Karpas-422 (cell line): Measurements from ENCODE around the gene GALNTL6. TPM values are rescaled to one million over a fixed set of nuclear protein-coding genes. Genes with fewer than 3 reads are reported as not detected.

Source experiments
- DNase-seq: peaks from one replicate; pipeline ENCODE4 v3.0.0-alpha.2; 2015
- H2AFZ ChIP-seq: fragments of 200-600 bp; sonication (generic); 2 replicates; pipeline ENCODE4 v1.6.1; 2014; ENCODE audit warnings: antibody characterized with exemption, low read length, mixed read lengths
- H3K27ac ChIP-seq: fragments of 200-600 bp; sonication (generic); 2 replicates; pipeline ENCODE4 v1.5.1; 2014; ENCODE audit warnings: mild to moderate bottlenecking, low read length, moderate library complexity
- H3K27me3 ChIP-seq: fragments of 200-600 bp; sonication (generic); 2 replicates; pipeline ENCODE4 v1.6.1; 2014; ENCODE audit warnings: low read length, mixed read lengths
- H3K36me3 ChIP-seq: fragments of 200-600 bp; sonication (generic); 2 replicates; pipeline ENCODE4 v1.6.1; 2014; ENCODE audit warnings: low read length, mixed read lengths; ENCODE audit not compliant: insufficient read depth
- H3K4me1 ChIP-seq: fragments of 200-600 bp; sonication (generic); 2 replicates; pipeline ENCODE4 v1.6.1; 2014; ENCODE audit warnings: mild to moderate bottlenecking, low read length, mixed read lengths
- H3K4me2 ChIP-seq: fragments of 200-600 bp; sonication (generic); 2 replicates; pipeline ENCODE4 v1.6.1; 2014; ENCODE audit warnings: low read length, low read depth, mild to moderate bottlenecking; ENCODE audit not compliant: poor library complexity, severe bottlenecking
- H3K4me3 ChIP-seq: fragments of 200-600 bp; sonication (generic); 2 replicates; pipeline ENCODE4 v1.5.1; 2014; ENCODE audit warnings: mild to moderate bottlenecking, antibody characterized with exemption, low read length, mixed read lengths
- H3K79me2 ChIP-seq: fragments of 200-600 bp; sonication (generic); 2 replicates; pipeline ENCODE4 v1.6.1; 2014; ENCODE audit warnings: mild to moderate bottlenecking, low read length, mixed read lengths
- H3K9ac ChIP-seq: fragments of 200-600 bp; sonication (generic); 2 replicates; pipeline ENCODE4 v1.6.0; 2014; ENCODE audit warnings: low read length
- H3K9me2 ChIP-seq: fragments of 200-600 bp; sonication (generic), shearing (Covaris generic); replicated peaks from 2 replicates; pipeline ENCODE4 v1.6.0; 2014; ENCODE audit warnings: mild to moderate bottlenecking, low read length, moderate library complexity; ENCODE audit not compliant: insufficient read depth
- H3K9me3 ChIP-seq: fragments of 300-700, 200-600 bp; sonication (generic); 2 replicates; pipeline ENCODE4 v1.6.1; 2014; ENCODE audit warnings: low read length, mixed read lengths
- H4K20me1 ChIP-seq: fragments of 200-600 bp; sonication (generic); 2 replicates; pipeline ENCODE4 v1.6.1; 2014; ENCODE audit warnings: mild to moderate bottlenecking, antibody characterized with exemption, low read length, low read depth; ENCODE audit not compliant: insufficient read depth
- total RNA-seq: library from RNA; depleted of rRNA; stranded (reverse); fragments of >200 nt; shearing (Covaris generic); gene quantifications from 2 replicates; pipeline ENCODE4 v1.2.3, GENCODE V29; 2014; ENCODE audit warnings: low replicate concordance

GALNTL6 gene
- total RNA-seq, 1 experiment from 2014 or later, result not detected

DNA sequence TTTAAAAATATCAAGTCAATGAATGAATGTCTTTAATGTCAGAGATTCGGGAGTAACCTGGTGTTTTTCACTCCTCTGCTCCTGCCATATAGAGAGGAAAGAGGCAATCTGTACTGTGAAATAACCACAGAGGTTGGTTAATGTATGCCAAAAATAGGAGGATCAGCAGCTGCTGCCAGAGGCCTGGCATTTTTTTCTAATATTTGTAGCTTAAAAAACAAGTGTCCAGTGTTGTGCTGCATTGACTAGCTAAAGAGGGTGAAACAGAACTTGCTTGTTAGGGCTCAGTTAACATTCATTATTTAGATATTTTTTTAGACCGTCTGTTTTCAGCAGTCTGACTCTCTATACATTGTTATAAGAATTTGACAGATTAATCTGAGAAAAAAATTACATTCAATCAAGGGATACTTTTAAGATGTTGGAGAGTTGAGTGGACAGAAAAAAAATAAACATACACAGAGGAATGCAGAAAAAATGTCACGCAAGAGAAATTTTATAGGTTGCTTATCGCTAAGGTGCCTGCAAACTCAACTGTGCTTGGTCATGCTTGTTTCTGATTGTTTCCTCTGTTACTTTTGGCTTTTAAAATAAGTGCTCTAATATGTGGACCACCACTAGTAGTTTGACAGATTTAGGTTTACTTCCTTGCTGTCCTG lies 963.1 kb downstream of the GALNTL6 start:
- no peak overlapping the region for H3K4me2 ChIP-seq
- no peak overlapping the region for H3K27ac ChIP-seq
- no peaks in the 10 kb centered on the region for H3K36me3 ChIP-seq
- H3K9ac ChIP-seq, result no peak overlapping the region
- H4K20me1 ChIP-seq, result no peaks in the 10 kb centered on the region
- no peak overlapping the region for H2AFZ ChIP-seq
- no peaks in the 10 kb centered on the region for H3K9me2 ChIP-seq
- H3K9me3 ChIP-seq, result no peaks in the 10 kb centered on the region
- no peak for DNase-seq
- no peaks in the 10 kb centered on the region for H3K79me2 ChIP-seq
- no peaks in the 10 kb centered on the region for H3K4me1 ChIP-seq
- H3K27me3 ChIP-seq, result no peaks in the 10 kb centered on the region
- no peak overlapping the region for H3K4me3 ChIP-seq

DNA sequence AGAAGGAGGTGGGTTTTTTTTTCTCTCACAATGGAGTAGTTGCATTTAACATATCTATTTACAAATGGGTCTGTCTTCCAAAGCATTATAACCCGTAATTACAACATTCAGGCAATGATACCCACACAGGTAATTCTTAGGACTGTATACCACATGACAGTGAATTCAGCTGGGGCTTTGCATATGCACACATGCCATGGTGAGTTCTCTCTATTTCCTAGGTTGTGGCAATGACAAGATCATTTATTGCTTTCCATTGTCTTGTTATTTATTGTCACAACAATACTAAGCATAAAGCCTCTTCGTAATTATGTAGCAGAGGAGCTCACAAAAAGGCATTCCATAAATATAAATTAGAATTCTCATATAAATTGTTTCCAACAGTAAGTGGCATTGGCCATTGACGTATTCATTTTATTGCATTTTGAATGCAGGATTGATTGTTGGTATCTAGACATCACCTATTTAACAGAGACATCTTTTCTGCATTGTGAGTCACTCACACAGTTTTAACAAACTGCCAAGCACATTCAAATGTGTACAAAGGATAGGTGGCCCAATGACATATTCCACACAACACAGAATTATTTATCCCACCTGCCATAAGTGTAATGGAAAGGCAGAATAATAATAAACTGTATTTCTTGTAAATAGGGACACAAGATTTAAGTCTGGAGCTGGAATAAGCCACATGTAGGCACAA lies 964.7 kb downstream of the GALNTL6 start:
- Histone ChIP-seq H3K4me2 (no peak overlapping the region), H3K9ac (no peak overlapping the region), H3K79me2 (no peaks in the 10 kb centered on the region), H3K27ac (no peak overlapping the region), H3K9me3 (no peaks in the 10 kb centered on the region), H3K4me3 (no peak overlapping the region), H3K9me2 (no peaks in the 10 kb centered on the region), H4K20me1 (no peaks in the 10 kb centered on the region), H3K27me3 (no peaks in the 10 kb centered on the region), H2AFZ (no peak overlapping the region), H3K36me3 (no peaks in the 10 kb centered on the region), H3K4me1 (no peaks in the 10 kb centered on the region)
- DNase-seq, result no peak

DNA sequence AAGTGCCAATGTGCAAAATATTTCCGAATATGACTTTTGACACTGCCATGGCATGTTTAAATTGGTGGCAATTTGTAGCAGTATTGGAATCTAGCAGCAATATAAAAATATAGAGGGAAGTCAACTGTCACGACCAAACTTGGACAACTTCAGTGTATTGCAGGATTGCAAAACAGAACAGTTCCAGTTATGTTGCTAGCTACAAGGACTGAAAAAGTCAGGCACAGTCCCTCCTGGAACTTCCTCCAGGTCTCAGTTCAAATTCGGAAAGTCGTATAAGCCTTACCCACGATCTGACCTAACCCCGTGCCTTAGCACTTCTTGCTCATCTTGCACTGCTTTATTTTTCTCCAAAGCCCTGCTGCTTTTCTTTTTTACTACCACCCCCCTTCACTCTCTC lies 965.4 kb downstream of the GALNTL6 start:
- H3K9ac ChIP-seq, result no peak overlapping the region
- H3K27me3 ChIP-seq, result no peaks in the 10 kb centered on the region
- H3K36me3 ChIP-seq, result no peaks in the 10 kb centered on the region
- H3K79me2 ChIP-seq, result no peaks in the 10 kb centered on the region
- H3K4me1 ChIP-seq, result no peaks in the 10 kb centered on the region
- H3K9me3 ChIP-seq, result no peaks in the 10 kb centered on the region
- no peak overlapping the region for H3K27ac ChIP-seq
- H3K4me2 ChIP-seq, result no peak overlapping the region
- no peaks in the 10 kb centered on the region for H3K9me2 ChIP-seq
- no peak overlapping the region for H3K4me3 ChIP-seq
- H4K20me1 ChIP-seq, result no peaks in the 10 kb centered on the region
- no peak overlapping the region for H2AFZ ChIP-seq
- DNase-seq, result no peak

- Histone ChIP-seq H3K79me2 (no peaks in the 10 kb centered on the region), H3K9me3 (no peaks in the 10 kb centered on the region), H3K4me1 (no peaks in the 10 kb centered on the region), H3K4me3 (no peak overlapping the region), H3K27ac (no peak overlapping the region), H3K9ac (no peak overlapping the region), H3K36me3 (no peaks in the 10 kb centered on the region), H2AFZ (no peak overlapping the region), H4K20me1 (no peaks in the 10 kb centered on the region), H3K4me2 (no peak overlapping the region), H3K9me2 (no peaks in the 10 kb centered on the region), H3K27me3 (no peaks in the 10 kb centered on the region)
- DNase-seq, result no peak
Measured at GRCh38 chr4:172780566-172781081, 967.4 kb downstream of the GALNTL6 start.

- H3K27me3 ChIP-seq, result no peaks in the 10 kb centered on the region
- H3K9me2 ChIP-seq, result no peaks in the 10 kb centered on the region
- no peaks in the 10 kb centered on the region for H3K36me3 ChIP-seq
- H3K4me3 ChIP-seq, result no peak overlapping the region
- no peaks in the 10 kb centered on the region for H4K20me1 ChIP-seq
- H3K9me3 ChIP-seq, result no peaks in the 10 kb centered on the region
- no peak overlapping the region for H3K4me2 ChIP-seq
- H3K4me1 ChIP-seq, result no peaks in the 10 kb centered on the region
- no peak overlapping the region for H3K9ac ChIP-seq
- H3K79me2 ChIP-seq, result no peaks in the 10 kb centered on the region
- H3K27ac ChIP-seq, result no peak overlapping the region
- DNase-seq, result no peak
- no peak overlapping the region for H2AFZ ChIP-seq
Measured at GRCh38 chr4:172785613-172786012, 972.4 kb downstream of the GALNTL6 start.

- no peaks in the 10 kb centered on the region for H3K9me2 ChIP-seq
- no peak overlapping the region for H2AFZ ChIP-seq
- no peaks in the 10 kb centered on the region for H4K20me1 ChIP-seq
- no peak overlapping the region for H3K27ac ChIP-seq
- no peaks in the 10 kb centered on the region for H3K9me3 ChIP-seq
- no peak overlapping the region for H3K9ac ChIP-seq
- no peaks in the 10 kb centered on the region for H3K79me2 ChIP-seq
- H3K4me2 ChIP-seq, result no peak overlapping the region
- H3K27me3 ChIP-seq, result no peaks in the 10 kb centered on the region
- H3K36me3 ChIP-seq, result no peaks in the 10 kb centered on the region
- no peaks in the 10 kb centered on the region for H3K4me1 ChIP-seq
- no peak overlapping the region for H3K4me3 ChIP-seq
- no peak for DNase-seq
Measured at GRCh38 chr4:172786039-172786792, 973.0 kb downstream of the GALNTL6 start.

GRCh38 chr4:172787111-172787510 lies 973.9 kb downstream of the GALNTL6 start:
- no peaks in the 10 kb centered on the region for H3K4me1 ChIP-seq
- no peaks in the 10 kb centered on the region for H3K79me2 ChIP-seq
- H3K9me2 ChIP-seq, result no peaks in the 10 kb centered on the region
- H3K9ac ChIP-seq, result no peak overlapping the region
- H3K9me3 ChIP-seq, result no peaks in the 10 kb centered on the region
- no peaks in the 10 kb centered on the region for H3K27me3 ChIP-seq
- no peak for DNase-seq
- no peak overlapping the region for H3K4me2 ChIP-seq
- no peak overlapping the region for H2AFZ ChIP-seq
- H3K36me3 ChIP-seq, result no peaks in the 10 kb centered on the region
- no peak overlapping the region for H3K27ac ChIP-seq
- H4K20me1 ChIP-seq, result no peaks in the 10 kb centered on the region
- no peak overlapping the region for H3K4me3 ChIP-seq

DNA sequence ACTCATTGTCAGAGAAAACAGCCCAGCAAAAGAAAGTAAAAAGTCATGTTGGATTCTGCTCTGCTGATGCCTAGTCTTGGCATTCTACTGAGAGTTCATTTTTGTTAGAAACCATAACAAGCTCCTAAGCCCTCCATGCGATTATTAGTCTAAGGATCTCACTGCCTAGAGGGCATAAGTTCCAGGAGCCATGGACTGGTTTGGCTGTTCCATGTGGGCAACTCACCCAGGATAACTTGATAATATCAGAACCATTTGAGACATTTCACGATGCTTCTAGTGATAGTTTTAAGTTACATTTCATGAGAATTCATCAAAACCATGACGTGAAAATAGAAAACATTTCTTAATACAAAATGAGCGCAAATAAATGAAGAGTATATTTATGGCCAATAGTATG lies 978.6 kb downstream of the GALNTL6 start:
- no peak overlapping the region for H3K27ac ChIP-seq
- H3K9me3 ChIP-seq, result no peaks in the 10 kb centered on the region

More for the DNA sequence above, 978.6 kb downstream of the GALNTL6 start:
- H3K4me2 ChIP-seq, result no peak overlapping the region
- H3K4me1 ChIP-seq, result no peaks in the 10 kb centered on the region
- no peak overlapping the region for H3K9ac ChIP-seq
- H3K36me3 ChIP-seq, result no peaks in the 10 kb centered on the region
- no peaks in the 10 kb centered on the region for H4K20me1 ChIP-seq
- no peak overlapping the region for H3K4me3 ChIP-seq
- no peaks in the 10 kb centered on the region for H3K27me3 ChIP-seq
- H3K79me2 ChIP-seq, result no peaks in the 10 kb centered on the region
- DNase-seq, result no peak
- H3K9me2 ChIP-seq, result no peaks in the 10 kb centered on the region
- no peak overlapping the region for H2AFZ ChIP-seq
